ENCODE measurements around the gene CBX2. TPM values are rescaled to one million over a fixed set of nuclear protein-coding genes. Genes with fewer than 3 reads are reported as not detected.

The CBX2 gene
- total RNA-seq, 1 experiment from 2014 or later = 79.4 TPM

DNA sequence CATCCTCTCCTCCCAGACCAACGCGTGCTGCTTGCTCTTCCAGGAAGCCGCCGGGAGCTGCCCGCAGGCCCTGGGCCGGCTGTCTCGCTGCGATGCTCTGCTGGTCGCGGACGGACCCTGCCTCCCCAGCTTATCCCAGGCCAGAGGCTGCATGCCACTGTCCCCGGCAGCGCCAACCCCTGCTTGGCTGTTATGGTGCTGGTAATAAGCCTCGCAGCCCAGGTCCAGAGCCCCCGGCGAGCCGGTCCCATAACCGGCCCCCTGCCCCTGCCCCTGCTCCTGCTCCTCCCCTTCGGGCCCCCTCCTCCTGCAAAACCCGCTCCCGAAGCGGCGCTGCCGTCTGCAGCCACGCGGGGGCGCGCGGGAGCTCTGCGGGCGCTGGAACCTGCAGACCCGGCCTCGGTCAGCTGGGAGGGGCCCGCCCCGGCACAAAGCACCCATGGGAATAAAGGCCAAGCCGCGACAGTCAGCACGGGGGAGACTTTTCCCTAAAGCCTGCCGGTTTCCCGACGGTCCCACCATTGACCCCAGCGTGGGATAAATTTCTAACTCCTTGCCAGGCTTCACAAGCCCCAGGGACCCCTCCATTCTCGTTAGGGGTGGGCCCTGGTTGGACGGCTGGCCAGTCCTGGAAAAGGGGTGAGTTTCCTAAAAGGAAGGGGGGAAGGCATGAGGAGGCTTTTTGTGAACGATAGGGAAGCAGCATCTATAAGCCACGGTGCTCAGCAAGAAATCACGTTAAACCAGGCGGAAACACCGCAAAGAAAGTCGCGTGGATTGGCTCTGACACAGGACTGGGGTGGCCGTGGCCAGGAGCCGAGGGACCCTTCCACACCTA is 36.0 kb upstream of the CBX2 start:
- no peaks in the 10 kb centered on the region for H3K9me3 ChIP-seq (ENCODE audit: control insufficient read depth, low read depth, low read length)
- peaks cover 9% of the 10 kb centered on the region; the same call in 1 of the 2 replicates for H3K27me3 ChIP-seq (ENCODE audit: insufficient read depth, low read length)
- no peaks in the 10 kb centered on the region for H3K4me1 ChIP-seq (ENCODE audit: insufficient read depth, low read length)
- no peak overlapping the region for H4K5ac ChIP-seq (ENCODE audit: insufficient read length, low read depth, low read length)
- H2BK15ac ChIP-seq (ENCODE audit: low read depth, low read length) = no peak overlapping the region; the same call in 1 of the 2 replicates
- peak overlapping the region; percentile 66 for H3K4me2 ChIP-seq (ENCODE audit: insufficient read depth, insufficient read length, low read length)
- H3K14ac ChIP-seq (ENCODE audit: insufficient read depth, low read length) = peak overlapping the region; percentile 58; the same call in 1 of the 2 replicates
- no peak overlapping the region for H2BK5ac ChIP-seq (ENCODE audit: insufficient read length, low read length)
- no peak overlapping the region for H2BK20ac ChIP-seq (ENCODE audit: low read depth, low read length, poor library complexity, severe bottlenecking)
- TF ChIP-seq, protein P1, sequence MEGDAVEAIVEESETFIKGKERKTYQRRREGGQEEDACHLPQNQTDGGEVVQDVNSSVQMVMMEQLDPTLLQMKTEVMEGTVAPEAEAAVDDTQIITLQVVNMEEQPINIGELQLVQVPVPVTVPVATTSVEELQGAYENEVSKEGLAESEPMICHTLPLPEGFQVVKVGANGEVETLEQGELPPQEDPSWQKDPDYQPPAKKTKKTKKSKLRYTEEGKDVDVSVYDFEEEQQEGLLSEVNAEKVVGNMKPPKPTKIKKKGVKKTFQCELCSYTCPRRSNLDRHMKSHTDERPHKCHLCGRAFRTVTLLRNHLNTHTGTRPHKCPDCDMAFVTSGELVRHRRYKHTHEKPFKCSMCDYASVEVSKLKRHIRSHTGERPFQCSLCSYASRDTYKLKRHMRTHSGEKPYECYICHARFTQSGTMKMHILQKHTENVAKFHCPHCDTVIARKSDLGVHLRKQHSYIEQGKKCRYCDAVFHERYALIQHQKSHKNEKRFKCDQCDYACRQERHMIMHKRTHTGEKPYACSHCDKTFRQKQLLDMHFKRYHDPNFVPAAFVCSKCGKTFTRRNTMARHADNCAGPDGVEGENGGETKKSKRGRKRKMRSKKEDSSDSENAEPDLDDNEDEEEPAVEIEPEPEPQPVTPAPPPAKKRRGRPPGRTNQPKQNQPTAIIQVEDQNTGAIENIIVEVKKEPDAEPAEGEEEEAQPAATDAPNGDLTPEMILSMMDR (conservative IDR thresholded peaks at IDR 0.05) = peak; percentile 97
- no peak overlapping the region for H3K56ac ChIP-seq (ENCODE audit: insufficient read length, low read depth, low read length)
- no peak overlapping the region for H2BK12ac ChIP-seq (ENCODE audit: insufficient read length, low read depth, low read length)
- DNase-seq = peak; percentile 96
- H3K27ac Mint-ChIP-seq = no peak overlapping the region
- no peak overlapping the region for H3K27ac ChIP-seq (ENCODE audit: insufficient read length, low read depth, low read length)
- no peak overlapping the region for H4K91ac ChIP-seq (ENCODE audit: insufficient read length, low read depth, low read length)
- no peak overlapping the region for H3T11ph ChIP-seq (ENCODE audit: low read length)
- H4K8ac ChIP-seq (replicated peaks; ENCODE audit: insufficient read length, low read depth, low read length) = no peak overlapping the region
- H3K4me3 Mint-ChIP-seq = peak overlapping the region; percentile 54 to 73
- no peak overlapping the region for H3K18ac ChIP-seq (ENCODE audit: insufficient read length, low read depth, low read length)
- H2AK5ac ChIP-seq (ENCODE audit: insufficient read length, low read length) = no peak overlapping the region
- H3K9me3 Mint-ChIP-seq = no peaks in the 10 kb centered on the region; a peak in 1 of 5 replicates
- H2AFZ ChIP-seq (ENCODE audit: low read length) = no peak overlapping the region
- no CpG with 5 or more reads among the region's 53 CpGs for WGBS (ENCODE audit: extremely low coverage, insufficient read length, low lambda C conversion rate)
- H3K27me3 Mint-ChIP-seq (ENCODE audit: low read depth) = peaks cover 87% of the 10 kb centered on the region
- no peak overlapping the region for H2BK120ac ChIP-seq (ENCODE audit: low read depth, low read length, poor library complexity, severe bottlenecking)
- H3K23ac ChIP-seq (ENCODE audit: insufficient read length, low read depth, low read length) = no peak overlapping the region
- peaks cover 3% of the 10 kb centered on the region for H3K23me2 ChIP-seq (ENCODE audit: insufficient read length, low read depth, low read length, poor library complexity, severe bottlenecking)
- no peaks in the 10 kb centered on the region for H4K20me1 ChIP-seq (ENCODE audit: control insufficient read depth, insufficient read depth, insufficient read length)
- no peaks in the 10 kb centered on the region for H3K79me1 ChIP-seq (ENCODE audit: insufficient read depth, low read depth, low read length, poor library complexity, severe bottlenecking)
- H3K4ac ChIP-seq (ENCODE audit: low read depth, low read length) = no peak overlapping the region
- no peaks in the 10 kb centered on the region for H3K79me2 ChIP-seq (ENCODE audit: insufficient read depth, low read length)
- H3K4me1 Mint-ChIP-seq = peaks cover 5 to 15% of the 10 kb centered on the region in 2 experiments
- H3K9ac ChIP-seq (ENCODE audit: extremely low read depth, insufficient read length, low read length) = no peak overlapping the region
- H3K36me3 Mint-ChIP-seq (ENCODE audit: insufficient read depth in 1 of 3, low read depth in 3 of 3) = no peaks in the 10 kb centered on the region
